Measurements from ENCODE around the gene STAB2. TPM values are rescaled to one million over a fixed set of nuclear protein-coding genes. Genes with fewer than 3 reads are reported as not detected.

STAB2 gene
- polyA plus RNA-seq, 1 donor from 2014 or later: not detected

GRCh38 chr12:103736572-103736971 is 149.5 kb downstream of the STAB2 start:
- H3F3A ChIP-seq (ENCODE audit: insufficient read depth, low read length, poor library complexity, severe bottlenecking): no peaks in the 10 kb centered on the region
- TF ChIP-seq CTCF (IDR thresholded peaks at IDR 0.05; ENCODE audit: poor library complexity, severe bottlenecking) (no peak), EZH2 (IDR thresholded peaks at IDR 0.05; ENCODE audit: borderline replicate concordance, insufficient read depth, low read length, poor library complexity, severe bottlenecking) (no peak), EP300 (conservative IDR thresholded peaks at IDR 0.05; ENCODE audit: poor library complexity, severe bottlenecking) (no peak), REST (IDR thresholded peaks at IDR 0.05; ENCODE audit: borderline replicate concordance) (no peak), RAD21 (conservative IDR thresholded peaks at IDR 0.05) (no peak)
- H4K20me1 ChIP-seq (ENCODE audit: insufficient read depth): no peaks in the 10 kb centered on the region
- no peaks in the 10 kb centered on the region for H3K9me2 ChIP-seq (ENCODE audit: insufficient read depth, low read length)
- no peaks in the 10 kb centered on the region for H3K79me2 ChIP-seq (replicated peaks; ENCODE audit: insufficient read depth, low read length)
- no peak overlapping the region for H3K4me2 ChIP-seq (ENCODE audit: low read length)
- no peak overlapping the region for H3K27ac ChIP-seq (ENCODE audit: low read length)
- no peak overlapping the region for H2AFZ ChIP-seq (ENCODE audit: low read depth, low read length)
- no peak overlapping the region for H3K9ac ChIP-seq (ENCODE audit: low read length)
- H3K36me3 ChIP-seq (ENCODE audit: insufficient read depth, low read length): no peaks in the 10 kb centered on the region
- no peak overlapping the region for H3K4me3 ChIP-seq (ENCODE audit: low read length)
- H3K9me3 ChIP-seq (ENCODE audit: low read length): peaks cover 1% of the 10 kb centered on the region
- no peaks in the 10 kb centered on the region for H3K27me3 ChIP-seq (ENCODE audit: insufficient read depth, low read depth, low read length)

GRCh38 chr12:103737881-103738280 is 150.8 kb downstream of the STAB2 start:
- Histone ChIP-seq H3K27me3 (ENCODE audit: insufficient read depth, low read depth, low read length) (no peaks in the 10 kb centered on the region), H3K4me2 (ENCODE audit: low read length) (no peak overlapping the region), H3K9me3 (ENCODE audit: low read length) (no peaks in the 10 kb centered on the region), H3K4me3 (ENCODE audit: low read length) (no peak overlapping the region), H2AFZ (ENCODE audit: low read depth, low read length) (no peak overlapping the region), H3K36me3 (ENCODE audit: insufficient read depth, low read length) (no peaks in the 10 kb centered on the region), H3K27ac (ENCODE audit: low read length) (no peak overlapping the region), H3K9ac (ENCODE audit: low read length) (no peak overlapping the region), H3K9me2 (ENCODE audit: insufficient read depth, low read length) (no peaks in the 10 kb centered on the region), H4K20me1 (ENCODE audit: insufficient read depth) (no peaks in the 10 kb centered on the region), H3K79me2 (replicated peaks; ENCODE audit: insufficient read depth, low read length) (no peaks in the 10 kb centered on the region), H3F3A (ENCODE audit: insufficient read depth, low read length, poor library complexity, severe bottlenecking) (no peaks in the 10 kb centered on the region)
- no peak for TF ChIP-seq RAD21 (conservative IDR thresholded peaks at IDR 0.05)
- no peak for TF ChIP-seq POLR2AphosphoS5 (IDR thresholded peaks at IDR 0.05)
- no peak for TF ChIP-seq EZH2 (IDR thresholded peaks at IDR 0.05; ENCODE audit: borderline replicate concordance, insufficient read depth, low read length, poor library complexity, severe bottlenecking)
- no peak for TF ChIP-seq TAF1 (IDR thresholded peaks at IDR 0.05; ENCODE audit: low read depth)
- no peak for TF ChIP-seq EP300 (conservative IDR thresholded peaks at IDR 0.05; ENCODE audit: poor library complexity, severe bottlenecking)
- no peak for TF ChIP-seq REST (IDR thresholded peaks at IDR 0.05; ENCODE audit: borderline replicate concordance)
- TF ChIP-seq SMC3 (conservative IDR thresholded peaks at IDR 0.05; ENCODE audit: poor library complexity): no peak
- TF ChIP-seq MXI1 (conservative IDR thresholded peaks at IDR 0.05; ENCODE audit: poor library complexity, severe bottlenecking): no peak
- no peak for TF ChIP-seq CTCF (IDR thresholded peaks at IDR 0.05; ENCODE audit: poor library complexity, severe bottlenecking)

All from neural cell (in vitro differentiated cells).